HG03469 (cell line): ENCODE data around the gene COL9A1.
"Not testable (repeated sequence)": the region's sequence is repeated elsewhere in the genome, so short reads cannot be mapped to it uniquely, and the experiment has no call there.

Experiments
- ATAC-seq: cut with Tn5 transposase; IDR thresholded peaks from one replicate; pipeline ENCODE4 v1.9.1; 2021; ENCODE audit warnings: mild to moderate bottlenecking, moderate library complexity, moderate number of reproducible peaks; ENCODE audit not compliant: unreplicated experiment

COL9A1 gene

DNA sequence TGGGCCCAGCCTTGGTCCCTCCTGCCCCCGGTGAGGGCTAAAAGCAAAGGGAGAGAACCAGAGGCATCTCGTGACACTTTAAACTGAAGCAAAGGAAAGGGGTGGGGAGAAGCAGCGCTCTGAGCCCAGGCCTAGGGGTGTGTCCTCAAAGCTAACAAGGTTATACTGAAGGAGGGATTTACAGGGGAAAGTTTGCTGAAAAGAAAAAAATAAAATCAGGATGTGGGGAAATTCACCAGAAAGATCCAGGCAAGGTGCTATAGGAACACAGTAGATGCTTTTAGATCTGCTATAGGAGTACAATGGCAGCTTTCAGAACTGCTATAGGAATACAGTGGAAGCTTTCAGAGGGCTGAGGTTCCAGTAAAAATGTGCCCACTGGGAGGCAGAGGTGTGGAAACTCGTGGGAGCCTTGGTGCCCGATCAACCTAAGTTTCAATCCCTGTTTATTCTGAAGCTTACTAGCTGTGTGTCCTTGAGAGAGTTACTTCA, at the start of gene COL9A1:
TSS of gene COL9A1 (minus strand) at position 51 of the 492 bp plus-strand sequence. CDS start 160 bp downstream, outside the sequence.
- ATAC-seq = no peak

DNA sequence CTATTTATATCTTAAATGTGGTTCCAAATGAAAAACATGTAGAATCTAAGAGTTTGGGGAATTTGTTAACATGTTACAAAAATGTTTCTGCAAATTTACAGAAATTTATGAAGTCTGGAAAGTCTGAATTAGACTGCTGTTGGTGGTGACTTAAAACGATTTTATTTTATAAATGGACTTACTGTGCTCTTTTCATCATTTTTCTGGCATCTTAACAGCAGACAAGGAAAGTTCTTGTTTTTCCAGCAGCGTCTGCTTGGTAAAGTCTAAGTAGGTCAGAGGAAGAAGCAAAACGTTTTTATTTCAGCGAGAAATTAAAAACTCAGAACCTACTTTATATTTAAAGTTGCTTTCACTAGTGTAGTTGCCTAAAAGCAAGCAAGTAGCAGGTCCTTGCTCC, 48.6 kb upstream of the COL9A1 start:
- no peak for ATAC-seq

DNA sequence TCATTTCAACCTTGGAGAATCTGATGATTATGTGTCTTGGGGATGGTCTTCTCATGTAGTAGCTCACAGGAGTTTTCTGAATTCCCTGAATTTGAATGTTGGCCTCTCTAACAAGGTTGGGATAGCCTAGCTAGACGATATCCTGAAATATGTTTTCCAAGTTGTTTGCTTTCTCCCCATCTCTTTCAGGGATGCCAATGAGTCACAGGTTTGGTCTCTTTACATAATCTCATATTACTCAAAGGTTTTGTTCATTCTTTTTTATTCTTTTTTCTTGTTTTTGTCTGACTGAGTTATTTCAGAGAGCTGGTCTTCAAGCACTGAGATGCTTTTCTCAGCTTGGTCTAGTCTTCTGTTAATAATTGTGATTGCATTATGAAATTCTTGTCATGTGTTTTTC, 42.7 kb upstream of the COL9A1 start:
- no peak for ATAC-seq

DNA sequence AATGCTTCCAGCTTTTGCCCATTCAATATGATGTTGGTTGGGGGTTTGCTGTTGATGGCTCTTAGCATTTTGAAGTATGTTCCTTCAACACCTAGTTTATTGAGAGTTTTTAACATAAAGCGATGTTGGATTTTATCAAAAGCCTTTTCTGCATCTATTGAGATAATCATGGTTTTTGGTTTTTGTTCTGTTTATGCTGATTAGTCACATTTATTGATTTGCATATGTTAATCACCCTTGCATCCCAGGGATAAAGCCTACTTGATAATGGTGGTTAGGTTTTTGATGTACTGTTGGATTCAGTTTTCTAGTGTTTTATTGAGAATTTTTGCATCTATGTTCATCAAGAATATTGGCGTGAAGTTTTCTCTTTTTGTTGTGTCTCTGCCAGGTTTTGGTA, 40.4 kb upstream of the COL9A1 start:
- no peak for ATAC-seq

DNA sequence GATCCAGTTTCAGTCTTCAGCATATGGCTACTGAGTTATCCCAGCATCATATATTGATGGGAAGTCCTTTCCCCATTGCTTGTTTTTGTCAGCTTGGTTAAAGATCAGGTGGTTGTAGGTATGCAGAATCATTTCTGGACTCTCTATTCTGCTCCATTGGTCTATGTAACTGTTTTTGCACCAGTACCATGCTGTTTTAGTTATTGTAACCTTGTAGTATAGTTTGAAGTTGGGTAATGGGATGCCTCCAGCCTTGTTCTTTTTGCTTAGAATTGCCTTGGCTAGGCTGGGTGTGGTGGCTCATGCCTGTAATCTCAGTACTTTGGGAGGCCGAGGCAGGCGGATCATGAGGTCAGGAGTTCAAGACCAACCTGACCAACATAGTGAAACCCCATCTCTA, 36.9 kb upstream of the COL9A1 start:
- not testable (repeated sequence) for ATAC-seq

DNA sequence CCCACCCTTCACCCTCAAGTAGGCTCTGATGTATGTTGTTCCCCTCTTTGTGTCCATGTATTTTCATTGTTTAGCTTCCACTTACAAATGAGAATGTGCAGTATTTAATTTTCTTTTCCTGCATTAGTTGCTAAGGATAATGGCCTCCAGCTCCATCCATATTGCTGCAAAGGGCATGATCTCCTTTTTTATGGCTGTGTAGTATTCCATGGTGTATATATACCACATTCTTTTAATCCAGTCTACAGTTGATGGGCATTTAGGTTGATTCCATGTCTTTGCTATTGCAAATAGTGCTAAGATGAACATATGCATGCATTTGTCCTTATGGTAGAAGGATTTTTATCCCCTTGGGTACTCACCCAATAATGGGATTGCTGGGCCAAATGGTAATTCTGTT, 35.9 kb upstream of the COL9A1 start:
- ATAC-seq = no peak

DNA sequence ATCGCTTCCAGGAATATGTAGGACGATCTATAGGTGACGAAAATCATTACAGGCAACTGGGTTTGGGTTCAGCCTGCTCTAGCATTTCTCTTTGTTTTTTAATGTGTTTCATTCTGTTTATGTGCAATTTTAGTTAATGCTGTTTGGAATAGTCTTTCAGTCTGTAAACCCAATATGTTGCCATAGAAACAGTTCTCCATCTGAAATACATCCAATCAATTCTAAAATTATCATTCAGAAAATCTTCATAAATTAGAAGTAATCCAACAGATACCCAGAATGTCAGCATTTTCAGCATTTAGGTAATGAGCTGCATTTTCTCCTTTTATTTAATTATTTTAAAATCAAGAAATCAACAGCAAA, 34.8 kb upstream of the COL9A1 start:
- no peak for ATAC-seq

DNA sequence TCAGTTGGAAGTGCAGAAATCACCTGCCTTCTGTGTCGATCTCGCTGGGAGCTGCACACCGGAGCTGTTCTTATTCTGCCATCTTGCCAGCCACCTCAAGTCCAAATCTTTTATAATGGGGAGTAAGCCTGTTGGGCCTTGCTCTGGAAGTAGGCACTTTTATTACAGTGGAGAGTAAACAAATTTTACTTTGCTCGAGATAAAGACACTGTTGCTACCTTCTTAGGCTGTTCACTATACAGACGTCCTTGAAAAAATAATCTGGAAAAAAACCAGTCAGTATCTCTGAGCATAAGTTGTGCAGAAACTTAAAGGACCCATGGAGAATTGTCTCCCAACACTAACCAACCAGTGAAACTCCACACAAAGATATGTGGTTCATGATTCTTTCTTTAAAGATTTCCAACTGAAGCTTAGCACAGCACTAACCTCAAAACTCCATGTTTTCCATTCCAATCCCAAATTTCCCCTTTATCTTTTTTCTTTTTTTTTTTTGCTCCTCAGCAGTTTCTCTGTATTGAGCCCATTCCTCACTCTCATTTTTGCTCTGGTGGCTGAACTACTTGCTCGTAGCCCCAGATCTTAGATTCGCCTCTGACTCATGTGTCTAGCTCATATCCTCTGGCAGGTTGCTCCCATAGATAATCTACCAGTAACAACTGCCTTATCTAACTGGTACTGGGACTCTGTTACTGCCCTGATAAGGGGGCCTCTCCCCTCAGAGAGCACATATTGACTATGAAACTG, 34.3 kb upstream of the COL9A1 start:
- ATAC-seq = no peak

DNA sequence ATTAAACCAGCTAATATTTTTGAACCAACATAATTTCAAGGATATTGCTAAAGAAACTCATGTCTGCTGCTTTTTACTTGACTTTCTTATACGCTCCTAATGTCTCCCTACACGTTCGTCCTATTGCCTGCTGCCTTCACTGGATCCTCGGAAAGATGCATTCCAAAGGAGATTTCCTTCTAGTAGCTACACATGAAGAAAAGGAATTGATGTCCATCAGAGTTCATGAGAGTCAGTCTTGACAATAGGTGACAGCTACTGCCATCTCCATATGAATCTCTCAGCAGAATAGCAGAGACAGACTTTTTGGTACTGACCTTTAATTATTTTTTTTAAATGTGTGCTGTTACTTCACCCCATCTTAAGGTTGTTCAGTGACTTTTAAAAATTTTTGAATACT, 24.2 kb upstream of the COL9A1 start:
- no peak for ATAC-seq

DNA sequence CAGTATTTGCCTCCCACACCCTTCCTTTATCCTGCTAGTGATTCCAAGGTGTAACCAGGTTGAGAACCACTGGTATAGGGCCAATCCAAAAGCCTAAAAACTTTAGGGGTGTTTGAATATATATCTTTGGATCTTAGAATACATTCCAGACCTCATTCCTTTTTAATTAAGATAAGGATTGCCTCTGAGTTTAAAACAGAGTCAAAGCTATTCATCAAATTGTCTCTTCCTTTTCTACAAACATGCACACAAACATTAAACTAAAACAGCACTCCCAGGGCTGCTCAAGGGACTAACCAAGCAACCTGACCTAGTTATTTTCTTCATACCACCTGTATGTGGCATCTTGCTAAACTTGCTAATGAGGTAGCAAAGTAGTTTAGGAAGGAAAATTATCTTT, 22.1 kb upstream of the COL9A1 start:
- no peak for ATAC-seq

DNA sequence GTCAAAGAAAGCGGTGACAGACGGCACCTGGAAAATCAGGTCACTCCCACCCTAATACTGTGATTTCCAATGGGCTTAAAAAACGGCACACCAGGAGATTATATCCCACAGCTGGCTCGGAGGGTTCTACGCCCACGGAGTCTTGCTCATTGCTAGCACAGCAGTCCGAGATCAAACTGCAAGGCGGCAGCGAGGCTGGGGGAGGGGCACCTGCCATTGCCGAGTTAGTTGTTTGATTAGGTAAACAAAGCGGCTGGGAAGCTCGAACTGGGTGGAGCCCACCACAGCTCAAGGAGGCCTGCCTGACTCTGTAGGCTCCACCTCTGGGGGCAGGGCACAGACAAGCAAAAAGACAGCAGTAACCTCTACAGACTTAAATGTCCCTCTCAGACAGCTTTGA, 14.9 kb upstream of the COL9A1 start:
- not testable (repeated sequence) for ATAC-seq

DNA sequence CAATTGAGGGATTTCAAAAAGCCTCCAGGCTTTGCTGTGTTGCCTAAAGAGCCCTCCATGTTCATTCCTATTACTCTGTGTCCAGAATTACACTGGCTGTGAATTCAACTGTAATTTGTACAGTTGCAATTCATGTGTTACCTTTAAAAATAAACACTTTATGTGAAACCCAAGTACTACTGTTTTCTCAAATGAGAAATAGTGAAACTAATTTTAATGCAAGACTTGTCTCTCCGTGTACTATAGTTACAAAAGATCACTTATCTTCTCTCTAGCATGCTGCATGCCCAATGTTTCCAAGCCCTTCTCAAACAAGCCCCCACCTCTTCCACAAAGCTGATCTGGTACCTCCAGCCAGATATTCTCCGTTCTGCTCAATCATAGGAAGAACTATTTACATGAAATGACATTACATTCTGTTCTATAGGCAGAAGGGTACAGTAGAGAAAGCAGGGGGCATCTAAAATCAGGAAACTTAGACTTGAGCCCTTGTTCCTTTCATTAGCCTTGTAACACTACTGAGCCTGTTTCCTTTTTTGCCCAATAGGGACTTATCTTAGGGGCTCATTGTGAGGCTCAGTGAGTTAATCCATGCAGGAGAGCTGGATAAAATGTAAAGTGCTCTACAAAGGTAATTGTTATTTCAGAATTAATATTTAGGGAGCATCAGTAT, 12.3 kb upstream of the COL9A1 start:
- peak; percentile 49 for ATAC-seq

DNA sequence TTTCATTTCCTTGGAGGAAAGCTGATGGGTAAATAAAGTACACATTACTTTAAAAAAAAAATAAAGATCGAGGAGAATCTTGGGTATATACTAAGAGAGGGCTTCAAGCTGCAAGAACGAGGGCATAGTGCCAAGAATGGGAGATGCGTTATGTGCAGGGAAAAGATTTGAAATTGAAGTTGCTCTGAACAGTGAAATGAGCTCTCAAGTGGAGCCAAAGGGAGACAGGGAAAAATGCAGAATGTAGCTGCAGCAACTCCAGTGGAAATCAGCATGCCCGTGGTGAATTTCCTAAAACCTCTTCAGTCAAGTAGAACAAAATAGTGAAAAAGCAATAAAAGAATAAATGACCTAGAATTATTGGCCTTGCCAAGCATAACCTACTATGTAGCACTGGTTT, 11.4 kb upstream of the COL9A1 start:
- ATAC-seq = no peak

DNA sequence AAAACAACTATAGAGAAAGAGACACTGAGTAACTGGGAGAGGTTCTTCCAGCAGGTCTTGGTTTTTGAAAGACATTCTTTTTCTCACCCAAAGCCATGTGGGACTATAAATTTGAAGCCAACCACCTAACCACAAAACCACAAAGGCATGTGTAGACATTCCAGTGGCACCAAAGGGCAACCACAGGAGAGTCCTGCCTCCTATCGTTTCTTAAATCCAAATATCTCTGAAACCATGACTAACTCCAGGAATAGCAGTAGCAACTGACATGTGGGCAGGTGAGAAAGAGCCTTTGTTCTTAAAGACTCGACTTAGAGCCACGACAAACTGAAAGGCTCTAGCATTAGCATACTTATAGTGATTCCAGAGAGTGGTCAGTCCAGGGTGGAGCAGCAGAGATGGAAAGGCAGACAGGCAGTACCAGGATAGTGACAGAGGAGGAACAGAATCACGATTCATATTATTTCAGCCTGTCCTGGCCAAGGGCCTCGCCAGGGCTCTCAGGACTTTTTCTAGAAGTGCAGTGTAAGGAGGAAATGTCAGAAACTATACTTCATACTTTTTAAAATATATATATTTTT, 9.4 kb upstream of the COL9A1 start:
- ATAC-seq = no peak

DNA sequence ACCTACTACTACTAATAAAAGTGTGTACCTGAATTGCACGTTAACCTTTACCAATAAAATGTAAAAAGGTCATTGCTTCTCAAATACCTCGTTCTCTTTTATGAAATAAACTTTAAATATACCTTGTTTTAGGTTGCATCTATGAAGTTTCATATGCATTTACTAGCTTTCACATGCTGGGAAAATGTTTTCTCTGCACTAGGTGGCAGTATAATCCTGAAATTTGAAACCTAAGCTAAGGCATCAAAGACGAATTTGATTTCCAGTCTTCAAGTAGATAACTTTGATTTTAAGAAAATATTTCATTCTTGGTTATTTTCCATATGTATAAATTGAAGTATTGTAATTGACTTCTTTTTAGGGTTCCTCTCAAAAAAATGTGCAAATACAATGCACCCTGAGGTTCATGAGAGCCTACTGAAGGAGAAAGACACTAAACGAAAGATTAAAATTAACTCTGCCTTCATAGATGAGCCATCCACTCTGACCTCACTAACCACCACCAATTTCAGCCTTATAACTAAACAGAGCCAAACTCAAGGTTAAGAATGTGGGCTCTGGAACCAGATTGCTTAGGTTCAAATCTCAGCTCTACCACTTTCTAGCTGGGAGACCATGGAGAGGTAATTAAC, 7.3 kb upstream of the COL9A1 start:
- no peak for ATAC-seq

DNA sequence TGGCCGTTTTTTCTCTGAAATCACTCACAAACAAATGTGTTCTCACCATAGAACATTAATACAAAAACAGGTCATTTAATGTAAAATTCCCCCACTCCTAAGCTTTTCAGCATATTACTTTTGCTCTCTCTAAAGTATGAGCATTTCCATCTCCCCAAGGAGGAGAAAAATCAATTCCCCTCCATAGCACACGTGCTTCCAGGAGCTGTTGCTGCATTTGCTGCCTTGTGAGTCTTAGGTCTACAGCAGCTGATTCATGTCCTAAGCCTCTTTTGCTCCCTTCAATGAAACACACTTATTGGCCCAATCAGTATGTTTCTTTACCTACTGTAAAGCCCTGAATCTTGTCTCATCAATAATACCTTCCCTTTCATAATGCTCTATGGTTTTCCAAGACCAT, 6.4 kb upstream of the COL9A1 start:
- no peak for ATAC-seq

DNA sequence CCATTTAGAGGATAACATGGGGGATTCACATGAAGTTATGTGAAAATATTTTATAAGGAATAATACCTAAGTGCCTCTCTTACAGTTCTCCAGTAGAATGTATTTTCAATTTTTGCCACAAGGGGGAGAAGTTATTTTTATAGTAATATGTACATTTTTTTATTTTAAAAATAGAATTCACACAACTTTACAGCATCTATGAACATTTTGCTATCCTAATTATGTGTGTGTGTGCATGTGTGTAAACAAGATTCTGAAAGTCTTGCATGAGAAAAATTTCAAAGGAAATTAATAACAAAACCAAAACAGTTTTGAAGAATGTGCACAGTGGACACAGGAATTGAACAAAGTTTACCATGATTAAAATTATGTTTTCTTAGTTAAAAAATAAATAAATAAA, 5.3 kb upstream of the COL9A1 start:
- not testable (repeated sequence) for ATAC-seq

DNA sequence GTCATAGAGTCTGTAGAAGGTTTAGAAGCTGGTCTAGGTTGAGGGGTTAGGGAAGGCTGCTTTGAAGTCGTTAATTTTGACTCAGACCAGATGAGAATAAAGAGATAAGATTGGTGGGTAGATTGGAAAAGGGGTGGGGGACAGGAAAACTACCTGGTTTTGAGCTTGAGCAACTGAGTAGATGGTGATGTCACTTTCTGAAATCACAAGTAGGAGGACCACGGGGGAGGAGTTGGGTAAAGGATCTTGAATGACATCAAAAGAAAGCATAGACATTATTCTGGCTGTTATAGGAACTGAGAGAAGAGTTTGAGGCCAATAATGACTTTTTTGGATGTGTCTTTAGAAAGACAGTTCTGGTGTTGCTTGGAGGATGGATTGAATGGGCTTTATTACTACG, 4.1 kb upstream of the COL9A1 start:
- no peak for ATAC-seq

DNA sequence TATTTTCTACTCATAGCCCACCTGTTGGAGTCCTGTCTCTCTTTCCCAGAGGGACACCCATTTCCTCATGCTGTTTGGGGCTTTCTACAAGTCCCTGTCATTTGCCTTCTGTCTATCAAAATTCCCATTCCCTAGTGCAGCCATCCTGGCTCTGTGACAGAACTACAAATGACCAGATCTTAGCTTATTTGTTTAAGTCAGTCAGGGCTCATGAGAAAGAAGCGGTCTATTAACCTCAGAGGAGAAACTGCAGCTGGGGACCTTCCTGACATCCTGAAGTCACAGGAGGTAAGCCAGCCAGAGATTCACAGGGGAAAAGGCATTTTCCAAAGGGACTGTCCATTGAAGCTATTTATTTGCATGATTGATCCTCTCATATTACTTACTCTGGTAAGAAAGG, 1.7 kb upstream of the COL9A1 start:
- ATAC-seq = no peak

DNA sequence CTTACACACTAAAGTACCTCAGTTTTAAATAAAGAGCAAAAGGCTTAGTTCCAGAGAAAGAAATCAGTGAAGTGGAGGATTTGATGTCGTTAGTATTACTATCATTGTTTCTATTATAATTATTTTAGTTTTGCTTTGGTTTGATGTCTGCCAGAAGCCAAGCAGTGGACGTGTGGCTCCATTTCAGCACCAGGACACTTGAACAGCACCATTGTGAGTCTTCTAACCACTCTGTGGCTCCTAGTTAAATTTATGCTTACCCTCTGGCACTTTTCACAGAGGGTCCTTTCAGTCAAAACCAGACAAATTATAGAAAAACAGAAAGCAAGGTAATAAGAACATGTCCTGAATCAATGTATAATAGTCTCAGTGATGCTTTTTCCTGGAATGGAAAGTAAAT, 3.4 kb downstream of the COL9A1 start:
- no peak for ATAC-seq

DNA sequence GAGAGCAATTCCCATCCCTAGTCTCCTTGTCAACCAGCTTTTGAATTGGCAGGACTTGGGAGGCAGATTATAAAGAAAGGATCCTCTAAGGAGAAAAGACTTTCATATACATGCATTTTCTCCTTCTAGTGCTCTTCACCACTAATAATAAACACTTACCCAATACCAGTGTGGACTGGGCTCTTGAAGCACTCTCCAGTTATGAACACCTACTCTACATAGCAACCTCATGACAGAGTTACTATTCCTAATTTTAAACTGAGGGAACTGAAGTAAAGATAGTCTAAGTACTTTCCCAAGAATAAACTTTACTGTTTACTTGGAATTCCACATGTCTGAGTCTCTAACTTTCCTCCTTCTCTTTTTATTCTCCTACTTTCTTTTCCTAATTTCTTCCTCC, 4.8 kb downstream of the COL9A1 start:
- no peak for ATAC-seq

DNA sequence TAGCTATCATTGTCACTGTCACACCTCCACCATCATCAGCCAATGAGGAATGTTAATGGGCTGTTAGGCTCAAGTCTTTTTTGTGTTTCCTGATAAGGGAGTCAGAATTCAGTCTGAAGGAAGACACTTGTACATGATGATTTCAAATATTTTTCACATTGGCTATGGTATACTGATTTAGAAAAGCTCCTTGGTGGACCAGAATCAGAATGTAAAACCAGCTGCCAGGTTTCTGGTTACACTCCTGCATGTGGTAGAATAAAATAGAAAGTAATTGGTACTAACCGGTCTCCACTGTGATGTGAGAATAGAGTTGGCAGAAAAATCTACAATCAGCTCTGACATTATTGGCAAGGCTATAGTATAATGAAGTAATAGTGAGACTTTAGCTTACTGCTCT, 10.7 kb downstream of the COL9A1 start:
- ATAC-seq = no peak
